HPDE6-E6E7 (cell line): ENCODE results near the gene TMEM175.

Experiments
- DNase-seq: peaks from one replicate; pipeline ENCODE4 v3.0.0; 2011; ENCODE audit warnings: missing footprints; ENCODE audit errors: extremely low spot score

TMEM175 gene

GRCh38 chr4:946517-947471 is 14.5 kb downstream of the TMEM175 start:
- no peak for DNase-seq

GRCh38 chr4:947491-947971 is 15.3 kb downstream of the TMEM175 start:
- no peak for DNase-seq

DNA sequence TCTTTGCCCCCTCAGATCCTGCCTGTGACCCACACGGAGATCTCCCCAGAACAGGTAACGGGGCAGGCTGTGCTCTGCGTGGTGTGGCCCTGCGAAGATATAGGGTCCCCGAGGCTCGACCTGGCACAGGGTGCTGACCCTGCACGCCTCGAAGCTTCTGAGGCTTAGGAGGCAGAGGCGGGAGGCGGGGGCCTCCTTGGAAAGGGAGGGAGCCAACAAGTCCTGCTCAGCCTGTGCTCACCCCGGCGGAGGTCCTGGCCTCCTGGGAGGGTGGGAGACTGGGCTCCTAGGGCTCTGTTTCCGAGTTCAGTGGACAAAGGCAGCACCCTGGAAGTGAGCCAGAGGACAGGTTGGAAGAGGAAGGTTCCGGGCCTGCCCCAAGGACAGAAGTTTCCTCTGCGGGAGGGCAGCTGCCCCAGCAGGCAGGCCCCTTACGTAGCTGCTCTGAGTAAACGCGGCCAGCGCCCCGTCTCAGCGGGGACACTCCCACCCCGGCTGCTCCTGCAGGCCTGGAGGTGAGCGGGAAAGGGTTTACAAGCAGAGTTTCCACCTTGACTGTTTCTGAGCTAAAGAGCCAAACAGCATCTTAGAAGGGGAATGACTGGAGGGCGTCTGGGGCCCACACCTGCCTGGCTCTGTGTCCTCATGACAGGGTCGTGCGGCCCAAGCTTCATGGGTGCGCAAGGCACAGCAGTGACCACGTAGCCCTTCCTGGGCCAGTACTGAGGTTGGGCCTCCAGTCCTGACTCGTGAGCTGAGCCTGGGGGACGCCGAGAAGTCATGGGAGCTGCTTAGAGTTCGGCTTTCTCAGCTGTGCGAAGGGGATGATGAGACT is 16.1 kb downstream of the TMEM175 start:
- DNase-seq, result no peak

- no peak for DNase-seq
These were observed 16.7 kb downstream of the TMEM175 start for GRCh38 chr4:948936-949300.

- no peak for DNase-seq
These were observed 17.4 kb downstream of the TMEM175 start for GRCh38 chr4:949656-950055.

DNA sequence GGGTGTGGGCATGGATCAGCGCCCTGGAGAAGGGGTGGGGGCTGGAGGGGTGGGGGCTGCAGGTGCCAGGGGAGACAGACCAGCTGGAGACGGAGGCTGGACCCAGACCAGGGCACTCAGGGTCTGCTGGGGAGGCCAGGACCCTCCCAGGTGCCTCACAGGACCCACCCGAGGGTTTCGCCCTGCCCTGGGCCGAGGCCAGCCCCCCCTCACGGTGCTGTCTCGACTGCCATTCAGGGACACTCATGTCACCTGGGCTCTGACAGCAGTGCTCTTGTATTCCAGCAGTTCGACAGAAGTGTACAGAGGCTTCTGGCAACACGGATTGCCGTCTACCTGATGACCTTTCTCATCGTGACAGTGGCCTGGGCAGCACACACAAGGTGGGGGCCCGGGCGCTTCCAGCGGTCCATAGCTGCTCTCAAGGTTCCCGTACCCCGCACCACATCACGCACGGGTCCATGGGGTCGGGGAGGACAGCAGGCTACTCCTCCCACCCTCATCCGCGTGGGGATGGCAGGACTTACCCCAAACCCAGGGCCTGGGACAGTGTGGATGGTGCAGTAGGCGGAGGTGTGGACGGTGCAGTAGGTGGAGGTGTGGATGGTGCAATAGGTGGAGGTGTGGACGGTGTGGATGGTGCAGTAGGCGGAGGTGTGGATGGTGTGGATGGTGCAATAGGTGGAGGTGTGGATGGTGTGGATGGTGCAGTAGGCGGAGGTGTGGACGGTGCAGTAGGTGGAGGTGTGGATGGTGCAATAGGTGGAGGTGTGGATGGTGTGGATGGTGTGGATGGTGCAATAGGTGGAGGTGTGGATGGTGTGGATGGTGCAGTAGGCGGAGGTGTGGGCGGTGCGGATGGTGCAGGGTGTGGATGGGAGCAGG is 18.1 kb downstream of the TMEM175 start:
- DNase-seq, result no peak

DNA sequence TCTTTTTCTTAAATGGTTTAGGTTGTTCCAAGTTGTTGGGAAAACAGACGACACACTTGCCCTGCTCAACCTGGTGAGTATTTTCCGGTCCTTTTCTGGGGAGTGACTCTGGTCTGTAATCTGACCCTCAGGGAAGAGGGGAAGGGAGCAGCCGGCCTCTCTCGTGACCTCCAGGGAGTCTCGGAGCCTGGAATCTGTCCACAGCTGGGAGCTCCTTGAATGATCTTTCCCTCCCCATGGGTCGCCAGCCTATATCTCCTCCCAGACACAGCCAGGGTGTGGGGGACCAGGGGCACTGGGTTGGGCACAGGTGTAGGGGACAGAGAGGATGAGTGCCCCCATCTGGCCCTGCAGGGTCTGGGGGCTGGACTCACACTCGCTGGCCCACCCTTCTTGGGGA is 18.9 kb downstream of the TMEM175 start:
- no peak for DNase-seq

GRCh38 chr4:951594-952468 is 19.6 kb downstream of the TMEM175 start:
- no peak for DNase-seq

- DNase-seq, result no peak
These were observed 20.8 kb downstream of the TMEM175 start for GRCh38 chr4:952881-953573.

DNA sequence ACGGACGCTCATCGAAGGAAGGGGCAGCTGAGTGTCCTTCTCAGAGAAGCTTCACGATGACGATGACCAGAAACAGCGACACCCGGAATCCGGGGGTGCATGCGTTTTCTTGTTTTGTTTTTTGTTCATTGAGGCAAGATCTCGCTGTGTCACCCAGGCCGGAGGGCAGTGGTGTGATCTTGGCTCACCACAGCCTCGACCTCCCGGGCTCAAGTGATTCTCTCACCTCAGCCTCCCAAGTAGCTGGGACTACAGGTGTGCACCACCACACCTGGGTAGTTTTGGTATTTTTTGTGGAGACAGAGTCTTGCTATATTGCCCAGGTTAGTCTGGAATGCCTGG is 21.3 kb downstream of the TMEM175 start:
- no peak for DNase-seq

- no peak for DNase-seq
These were observed 22.2 kb downstream of the TMEM175 start for GRCh38 chr4:954211-955020.

GRCh38 chr4:955161-955921 is 23.1 kb downstream of the TMEM175 start:
- no peak for DNase-seq

GRCh38 chr4:955931-956381 is 23.7 kb downstream of the TMEM175 start:
- DNase-seq, result no peak

DNA sequence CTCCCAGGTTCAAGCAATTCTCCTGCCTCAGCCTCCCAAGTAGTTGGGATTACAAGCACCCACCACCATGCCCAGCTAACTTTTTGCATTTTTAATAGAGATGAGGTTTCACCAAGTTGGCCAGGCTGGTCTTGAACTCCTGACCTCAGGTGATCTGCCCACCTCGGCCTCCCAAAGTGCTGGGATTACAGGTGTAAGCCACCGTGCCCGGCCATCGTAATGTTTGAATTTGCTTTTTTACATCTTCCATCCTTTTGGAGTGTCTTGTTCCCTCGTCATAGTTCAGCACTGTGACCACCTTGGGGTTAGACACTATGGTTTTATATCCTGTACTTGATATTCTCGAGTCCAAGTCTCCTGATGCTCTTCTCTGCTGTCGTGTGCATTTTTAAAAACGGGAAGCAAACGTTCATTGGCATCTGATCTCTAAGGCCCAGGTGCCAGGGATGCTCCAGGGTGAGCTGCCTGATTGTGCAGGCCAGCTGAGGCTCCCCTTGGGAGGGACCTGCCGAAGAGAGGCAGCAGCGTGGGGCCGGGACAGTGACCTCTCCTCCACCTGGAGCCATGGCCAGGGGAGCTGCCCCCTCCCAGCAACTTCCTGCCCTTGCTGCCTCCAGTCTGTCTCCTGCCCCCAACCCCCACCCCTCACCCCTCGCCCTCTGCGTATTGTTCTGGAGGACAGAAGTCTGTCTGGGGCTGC is 24.4 kb downstream of the TMEM175 start:
- no peak for DNase-seq

GRCh38 chr4:957231-957580 is 24.9 kb downstream of the TMEM175 start:
- DNase-seq, result no peak

DNA sequence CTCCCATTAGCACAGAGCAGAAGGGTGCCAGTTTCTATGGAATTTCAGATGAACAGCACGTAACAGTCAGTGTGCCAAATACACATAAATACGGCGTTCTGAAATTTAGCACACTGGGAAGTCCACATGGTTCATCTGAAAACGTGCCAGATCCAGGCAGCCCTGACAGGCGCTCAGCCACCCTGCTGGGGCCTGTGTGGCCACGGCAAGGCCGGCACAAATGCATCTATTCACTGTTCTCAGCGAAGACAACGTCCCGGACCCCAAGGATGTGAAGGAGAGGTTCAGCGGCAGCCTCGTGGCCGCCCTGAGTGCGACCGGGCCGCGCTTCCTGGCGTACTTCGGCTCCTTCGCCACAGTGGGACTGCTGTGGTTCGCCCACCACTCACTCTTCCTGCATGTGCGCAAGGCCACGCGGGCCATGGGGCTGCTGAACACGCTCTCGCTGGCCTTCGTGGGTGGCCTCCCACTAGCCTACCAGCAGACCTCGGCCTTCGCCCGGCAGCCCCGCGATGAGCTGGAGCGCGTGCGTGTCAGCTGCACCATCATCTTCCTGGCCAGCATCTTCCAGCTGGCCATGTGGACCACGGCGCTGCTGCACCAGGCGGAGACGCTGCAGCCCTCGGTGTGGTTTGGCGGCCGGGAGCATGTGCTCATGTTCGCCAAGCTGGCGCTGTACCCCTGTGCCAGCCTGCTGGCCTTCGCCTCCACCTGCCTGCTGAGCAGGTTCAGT is 25.5 kb downstream of the TMEM175 start:
- DNase-seq, result no peak

GRCh38 chr4:958314-958665 is 26.0 kb downstream of the TMEM175 start:
- DNase-seq, result no peak
